Adrenal gland (tissue), 12 donors: ENCODE data around the gene PSTK. TPM values are rescaled to one million over a fixed set of nuclear protein-coding genes. Genes with fewer than 3 reads are reported as not detected.

Source experiments
- DNase-seq, 7 donors: peaks; one replicate each; pipeline ENCODE4 v3.0.0-alpha.2; 2019 to 2020
- H3K27ac ChIP-seq, 5 donors: fragments of 200-600 bp; sonication (generic) in 4 of 5; 1 replicate in 3 of 5; 2 replicates in 2 of 5; pipeline versions ENCODE4 v1.5.1 to v1.8.0; 2016 to 2020; ENCODE audit warnings: mild to moderate bottlenecking in 1 of 5
- H3K27me3 ChIP-seq: fragments of 200-600 bp; 2 replicates; pipeline ENCODE4 v1.8.0; 2021
- H3K36me3 ChIP-seq, 2 donors: fragments of 200-600 bp; replicated peaks in 1 of 2; 1 replicate in 1 of 2; 2 replicates in 1 of 2; pipeline versions ENCODE4 v1.5.1 to v1.8.0; 2018 to 2022
- H3K4me1 ChIP-seq, 2 donors: fragments of 200-600 bp; replicated peaks in 1 of 2; 1 replicate in 1 of 2; 2 replicates in 1 of 2; pipeline versions ENCODE4 v1.5.1 to v1.8.0; 2018 to 2021
- H3K4me3 ChIP-seq, 4 donors: fragments of 200-600 bp; sonication (generic) in 3 of 4; one replicate each; pipeline ENCODE4 v1.5.1; 2016 to 2018
- H3K9me3 ChIP-seq, 3 donors: fragments of 200-600 bp; sonication (generic) in 1 of 3; replicated peaks in 1 of 3; 1 replicate in 2 of 3; 2 replicates in 1 of 3; pipeline versions ENCODE4 v1.5.1 to v1.8.0; 2016 to 2021
- CTCF ChIP-seq, 6 experiments: fragments of 450-650 bp in 4 of 6; fragments of 200-600 bp in 2 of 6; sonication (generic) in 1 of 6; IDR thresholded peaks; 1 replicate in 5 of 6; 2 replicates in 1 of 6; pipeline versions ENCODE4 v1.5.1 to v1.8.0; 2016 to 2021; ENCODE audit warnings: antibody characterized with exemption in 6 of 6, mild to moderate bottlenecking in 2 of 6, moderate library complexity in 1 of 6
- POLR2A ChIP-seq, 2 donors: fragments of 450-650 bp; IDR thresholded peaks; one replicate each; pipeline ENCODE4 v1.6.1; 2017; ENCODE audit warnings: antibody characterized with exemption in 2 of 2, mild to moderate bottlenecking in 2 of 2, moderate library complexity in 1 of 2
- WGBS, 4 donors: extraction: QIAGEN DNeasy Blood & Tissue Kit in 2 of 4; methylation state at CpG; one replicate each; pipeline versions ENCODE4 v1.1.5 to v1.1.7; 2013 to 2017; 5-methylcytosine and 5-hydroxymethylcytosine counted together
- intact Hi-C, 2 donors: fragments of 100-400 bp; cut with DNase I; formaldehyde crosslinking; loops; one replicate each; pipeline versions ENCODE4 v1.14.1 to v1.15.0; 2022 to 2023
- polyA plus RNA-seq, 3 donors: library from polyadenylated mRNA; stranded (reverse); fragments of 200-250 nt in 2 of 3; fragments of 350-450 nt in 1 of 3; fragmentation: Illumina TruSeq in 1 of 3; extraction: RNeasy Lipid Tissue Mini Kit (QIAGEN cat#74804) in 1 of 3; gene quantifications; one replicate each; pipeline ENCODE4 v1.2.3, GENCODE V29; 2013 to 2014
- total RNA-seq, 9 donors: library from RNA; depleted of rRNA in 4 of 9; stranded (reverse); fragments of >200 nt in 4 of 9; fragments of 120-200 nt in 1 of 9; fragmentation: NEBNext Ultra II Directional in 1 of 9; extraction: Animal tissue kit (Norgen Biotek cat#: 25700) in 1 of 9; gene quantifications; one replicate each; pipeline versions ENCODE4 v1.1.0 to v1.2.4, GENCODE V29; 2013 to 2023
- donor health status: healthy with polysubstance abuse.
- donor health status: Bipolar disorder and iron deficiency.
- donor health status: DM: yes; HTN: yes; CAD: no.
- donor health status: DM: no; HTN: no; CAD: no.
- donor health status: DM: no; HTN: no; CAD: no.
- donor health status: DM: yes; HTN: yes; CAD: no.

Gene PSTK
- total and polyA plus RNA-seq, 12 donors = 2.1 to 9.0 (median 6.3) TPM

- intact Hi-C loops = no loop called here
- no peaks in the 10 kb centered on the region for H3K27me3 ChIP-seq
- no peak overlapping the region for H3K27ac ChIP-seq
- H3K9me3 ChIP-seq = no peaks in the 10 kb centered on the region
- H3K4me3 ChIP-seq = no peak overlapping the region
- no peaks in the 10 kb centered on the region for H3K36me3 ChIP-seq
- 96 to 100% (median 100%) methylated on average over 1 of the region's 1 CpG for WGBS, 4 donors
- no peak for DNase-seq
- no peak for TF ChIP-seq POLR2A (IDR thresholded peaks at IDR 0.05)
- TF ChIP-seq CTCF (IDR thresholded peaks at IDR 0.05) = no peak
- peaks cover 0 to 18% of the 10 kb centered on the region in 2 donors for H3K4me1 ChIP-seq
These were observed 24.3 kb upstream of the PSTK start for GRCh38 chr10:122955892-122956291.

GRCh38 chr10:122957474-122957873 is 22.7 kb upstream of the PSTK start:
- no peaks in the 10 kb centered on the region for H3K36me3 ChIP-seq
- 79 to 89% (median 84%) methylated on average over 5 of the region's 5 CpGs for WGBS, 4 donors

GRCh38 chr10:122962405-122962804 is 17.8 kb upstream of the PSTK start:
- Histone ChIP-seq H3K36me3 (no peaks in the 10 kb centered on the region), H3K4me1 (no peaks in the 10 kb centered on the region), H3K9me3 (no peaks in the 10 kb centered on the region), H3K27me3 (no peaks in the 10 kb centered on the region), H3K4me3 (no peak overlapping the region), H3K27ac (no peak overlapping the region)
- TF ChIP-seq CTCF (IDR thresholded peaks at IDR 0.05) (no peak), POLR2A (IDR thresholded peaks at IDR 0.05) (no peak)
- DNase-seq = no peak
- intact Hi-C loops = no loop called here
- WGBS, 4 donors = 54 to 73% (median 70%) methylated on average over 3 of the region's 3 CpGs

More at GRCh38 chr10:122957474-122957873, 22.7 kb upstream of the PSTK start:
- H3K27me3 ChIP-seq = no peaks in the 10 kb centered on the region
- no peak overlapping the region for H3K27ac ChIP-seq
- no peak for TF ChIP-seq POLR2A (IDR thresholded peaks at IDR 0.05)
- TF ChIP-seq CTCF (IDR thresholded peaks at IDR 0.05) = no peak
- no peaks in the 10 kb centered on the region for H3K9me3 ChIP-seq
- no peak for DNase-seq
- intact Hi-C loops = no loop called here
- H3K4me1 ChIP-seq = peaks cover 0 to 14% of the 10 kb centered on the region in 2 donors
- no peak overlapping the region for H3K4me3 ChIP-seq

GRCh38 chr10:122966879-122967278 is 13.3 kb upstream of the PSTK start:
- Histone ChIP-seq H3K4me3 (no peak overlapping the region), H3K36me3 (no peaks in the 10 kb centered on the region), H3K27ac (no peak overlapping the region), H3K27me3 (no peaks in the 10 kb centered on the region), H3K4me1 (no peaks in the 10 kb centered on the region), H3K9me3 (no peaks in the 10 kb centered on the region)
- DNase-seq = no peak
- intact Hi-C loops = no loop called here
- no peak for TF ChIP-seq POLR2A (IDR thresholded peaks at IDR 0.05)
- TF ChIP-seq CTCF (IDR thresholded peaks at IDR 0.05) = no peak
